OCI-LY3 (cell line): ENCODE data around the gene PDLIM5.

Experiments
- H2AFZ ChIP-seq: fragments of 200-600, 300-600 bp; shearing (Covaris generic); 2 replicates; pipeline ENCODE4 v1.6.0; 2014; ENCODE audit warnings: antibody characterized with exemption, low read depth, low read length
- H3K27ac ChIP-seq: fragments of 200-600, 300-600 bp; sonication (generic); 2 replicates; pipeline ENCODE4 v1.5.1; 2014; ENCODE audit warnings: mild to moderate bottlenecking, low read length, moderate library complexity, mixed read lengths
- H3K27me3 ChIP-seq: fragments of 200-600, 300-600 bp; sonication (generic); 2 replicates; pipeline ENCODE4 v1.6.1; 2014; ENCODE audit warnings: low read depth, low read length, mixed read lengths
- H3K36me3 ChIP-seq: fragments of 200-600, 300-600 bp; sonication (generic); replicated peaks from 2 replicates; pipeline ENCODE3; 2014; ENCODE audit warnings: low read depth, low read length, mixed read lengths
- H3K4me1 ChIP-seq: fragments of 300-600, 200-600 bp; sonication (generic); 2 replicates; pipeline ENCODE4 v1.6.1; 2014; ENCODE audit warnings: low read length, mixed read lengths
- H3K4me2 ChIP-seq: fragments of 200-600, 300-600 bp; sonication (generic); 2 replicates; pipeline ENCODE4 v1.6.1; 2014; ENCODE audit warnings: low read length, mixed read lengths
- H3K4me3 ChIP-seq: fragments of 300-600, 200-600 bp; sonication (generic); 2 replicates; pipeline ENCODE4 v1.5.1; 2014; ENCODE audit warnings: antibody characterized with exemption, mild to moderate bottlenecking, low read length, moderate library complexity
- H3K79me2 ChIP-seq: fragments of 300-600, 200-600 bp; shearing (Covaris generic); 2 replicates; pipeline ENCODE4 v1.6.1; 2014; ENCODE audit warnings: mild to moderate bottlenecking, low read length, mixed read lengths
- H3K9ac ChIP-seq: fragments of 300-600, 200-600 bp; shearing (Covaris generic); 2 replicates; pipeline ENCODE4 v1.6.0; 2014; ENCODE audit warnings: mild to moderate bottlenecking, low read length, moderate library complexity
- H3K9me3 ChIP-seq: fragments of 200-600, 300-600 bp; shearing (Covaris generic); 2 replicates; pipeline ENCODE4 v1.6.1; 2014; ENCODE audit warnings: low read length, mixed read lengths; ENCODE audit not compliant: insufficient read depth
- H4K20me1 ChIP-seq: fragments of 200-600, 300-600 bp; sonication (generic); 2 replicates; pipeline ENCODE4 v1.6.1; 2016; ENCODE audit warnings: low read length, mixed read lengths; ENCODE audit not compliant: insufficient read depth
- CTCF ChIP-seq: fragments of 200-600, 300-600 bp; sonication (generic); IDR thresholded peaks from 2 replicates; pipeline ENCODE4 v1.5.1; 2014; ENCODE audit warnings: antibody characterized with exemption, low read length, low read depth
- EZH2phosphoT487 ChIP-seq: fragments of 200-600 bp; shearing (Covaris generic); IDR thresholded peaks from 2 replicates; pipeline ENCODE4 v1.6.1; 2018; ENCODE audit warnings: antibody characterized with exemption, mixed run types, low read depth

Gene PDLIM5

GRCh38 chr4:94466371-94466770 lies 14.6 kb downstream of the PDLIM5 start:
- Histone ChIP-seq H3K4me2 (no peak overlapping the region), H2AFZ (no peak overlapping the region), H3K4me3 (no peak overlapping the region), H3K27me3 (no peaks in the 10 kb centered on the region), H3K36me3 (no peaks in the 10 kb centered on the region), H3K9ac (no peak overlapping the region), H4K20me1 (no peaks in the 10 kb centered on the region; the same call in 1 of the 2 replicates), H3K27ac (no peak overlapping the region), H3K9me3 (no peaks in the 10 kb centered on the region), H3K4me1 (0 out of 2 replicates have a peak, but pooled peaks cover 2% of the 10 kb centered on the region), H3K79me2 (no peaks in the 10 kb centered on the region)
- TF ChIP-seq EZH2phosphoT487: no peak
- no peak for TF ChIP-seq CTCF

GRCh38 chr4:94466923-94467322 lies 15.2 kb downstream of the PDLIM5 start:
- TF ChIP-seq EZH2phosphoT487: no peak
- no peak for TF ChIP-seq CTCF
- Histone ChIP-seq H3K27me3 (no peaks in the 10 kb centered on the region), H3K4me3 (no peak overlapping the region), H3K4me1 (0 out of 2 replicates have a peak, but pooled peaks cover 2% of the 10 kb centered on the region), H2AFZ (no peak overlapping the region), H3K79me2 (no peaks in the 10 kb centered on the region), H3K4me2 (no peak overlapping the region), H3K36me3 (no peaks in the 10 kb centered on the region), H3K9me3 (no peaks in the 10 kb centered on the region), H4K20me1 (no peaks in the 10 kb centered on the region; the same call in 1 of the 2 replicates), H3K27ac (no peak overlapping the region), H3K9ac (no peak overlapping the region)

- H3K79me2 ChIP-seq: no peaks in the 10 kb centered on the region
- no peak overlapping the region for H3K4me2 ChIP-seq
- H3K4me3 ChIP-seq: no peak overlapping the region
- H3K27me3 ChIP-seq: no peaks in the 10 kb centered on the region
- H3K27ac ChIP-seq: no peak overlapping the region
- no peaks in the 10 kb centered on the region; the same call in 1 of the 2 replicates for H4K20me1 ChIP-seq
- H2AFZ ChIP-seq: no peak overlapping the region
- no peak overlapping the region for H3K9ac ChIP-seq
- TF ChIP-seq EZH2phosphoT487: no peak
- no peak for TF ChIP-seq CTCF
- 0 out of 2 replicates have a peak, but pooled peaks cover 2% of the 10 kb centered on the region for H3K4me1 ChIP-seq
- no peaks in the 10 kb centered on the region for H3K36me3 ChIP-seq
- H3K9me3 ChIP-seq: no peaks in the 10 kb centered on the region
Measured at GRCh38 chr4:94468093-94468769, 16.5 kb downstream of the PDLIM5 start.

- TF ChIP-seq EZH2phosphoT487 (no peak), CTCF (no peak)
- no peaks in the 10 kb centered on the region for H3K27me3 ChIP-seq
- 0 out of 2 replicates have a peak, but pooled peaks cover 2% of the 10 kb centered on the region for H3K4me1 ChIP-seq
- no peak overlapping the region for H3K27ac ChIP-seq
- no peak overlapping the region for H3K4me2 ChIP-seq
- H4K20me1 ChIP-seq: no peaks in the 10 kb centered on the region; the same call in 1 of the 2 replicates
- no peak overlapping the region for H2AFZ ChIP-seq
- no peak overlapping the region for H3K4me3 ChIP-seq
- H3K9ac ChIP-seq: no peak overlapping the region
- no peaks in the 10 kb centered on the region for H3K36me3 ChIP-seq
- H3K79me2 ChIP-seq: no peaks in the 10 kb centered on the region
- no peaks in the 10 kb centered on the region for H3K9me3 ChIP-seq
Measured at GRCh38 chr4:94469221-94469784, 17.6 kb downstream of the PDLIM5 start.
